Adrenal gland (tissue), 12 donors: ENCODE data around the gene ADGRF1. TPM values are rescaled to one million over a fixed set of nuclear protein-coding genes. Genes with fewer than 3 reads are reported as not detected.

Experiments used
- DNase-seq, 7 donors: peaks; one replicate each; pipeline ENCODE4 v3.0.0-alpha.2; 2019 to 2020
- H3K27ac ChIP-seq, 5 donors: fragments of 200-600 bp; sonication (generic) in 4 of 5; 1 replicate in 3 of 5; 2 replicates in 2 of 5; pipeline versions ENCODE4 v1.5.1 to v1.8.0; 2016 to 2020; ENCODE audit warnings: mild to moderate bottlenecking in 1 of 5
- H3K27me3 ChIP-seq: fragments of 200-600 bp; 2 replicates; pipeline ENCODE4 v1.8.0; 2021
- H3K36me3 ChIP-seq, 2 donors: fragments of 200-600 bp; replicated peaks in 1 of 2; 1 replicate in 1 of 2; 2 replicates in 1 of 2; pipeline versions ENCODE4 v1.5.1 to v1.8.0; 2018 to 2022
- H3K4me1 ChIP-seq, 2 donors: fragments of 200-600 bp; replicated peaks in 1 of 2; 1 replicate in 1 of 2; 2 replicates in 1 of 2; pipeline versions ENCODE4 v1.5.1 to v1.8.0; 2018 to 2021
- H3K4me3 ChIP-seq, 4 donors: fragments of 200-600 bp; sonication (generic) in 3 of 4; one replicate each; pipeline ENCODE4 v1.5.1; 2016 to 2018
- H3K9me3 ChIP-seq, 3 donors: fragments of 200-600 bp; sonication (generic) in 1 of 3; replicated peaks in 1 of 3; 1 replicate in 2 of 3; 2 replicates in 1 of 3; pipeline versions ENCODE4 v1.5.1 to v1.8.0; 2016 to 2021
- POLR2A ChIP-seq, 2 donors: fragments of 450-650 bp; IDR thresholded peaks; one replicate each; pipeline ENCODE4 v1.6.1; 2017; ENCODE audit warnings: antibody characterized with exemption in 2 of 2, mild to moderate bottlenecking in 2 of 2, moderate library complexity in 1 of 2
- WGBS, 4 donors: extraction: QIAGEN DNeasy Blood & Tissue Kit in 2 of 4; methylation state at CpG; one replicate each; pipeline versions ENCODE4 v1.1.5 to v1.1.7; 2013 to 2017; 5-methylcytosine and 5-hydroxymethylcytosine counted together
- intact Hi-C, 2 donors: fragments of 100-400 bp; cut with DNase I; formaldehyde crosslinking; loops; one replicate each; pipeline versions ENCODE4 v1.14.1 to v1.15.0; 2022 to 2023
- polyA plus RNA-seq, 3 donors: library from polyadenylated mRNA; stranded (reverse); fragments of 200-250 nt in 2 of 3; fragments of 350-450 nt in 1 of 3; fragmentation: Illumina TruSeq in 1 of 3; extraction: RNeasy Lipid Tissue Mini Kit (QIAGEN cat#74804) in 1 of 3; gene quantifications; one replicate each; pipeline ENCODE4 v1.2.3, GENCODE V29; 2013 to 2014
- total RNA-seq, 9 donors: library from RNA; depleted of rRNA in 4 of 9; stranded (reverse); fragments of >200 nt in 4 of 9; fragments of 120-200 nt in 1 of 9; fragmentation: NEBNext Ultra II Directional in 1 of 9; extraction: Animal tissue kit (Norgen Biotek cat#: 25700) in 1 of 9; gene quantifications; one replicate each; pipeline versions ENCODE4 v1.1.0 to v1.2.4, GENCODE V29; 2013 to 2023
- TF ChIP-seq, protein P1 (sequence below), 6 experiments: fragments of 450-650 bp in 4 of 6; fragments of 200-600 bp in 2 of 6; sonication (generic) in 1 of 6; IDR thresholded peaks; 1 replicate in 5 of 6; 2 replicates in 1 of 6; pipeline versions ENCODE4 v1.5.1 to v1.8.0; 2016 to 2021; ENCODE audit warnings: antibody characterized with exemption in 6 of 6, mild to moderate bottlenecking in 2 of 6, moderate library complexity in 1 of 6
- donor health status: healthy with polysubstance abuse.
- donor health status: Bipolar disorder and iron deficiency.
- donor health status: DM: yes; HTN: yes; CAD: no.
- donor health status: DM: no; HTN: no; CAD: no.
- donor health status: DM: no; HTN: no; CAD: no.
- donor health status: DM: yes; HTN: yes; CAD: no.

ADGRF1 gene
- total and polyA plus RNA-seq, 12 donors, result under 0.01 to 0.25 (median 0.22) TPM; not detected in 7

- no peak overlapping the region for H3K4me3 ChIP-seq
- peaks cover 0 to 13% of the 10 kb centered on the region in 2 donors for H3K4me1 ChIP-seq
- TF ChIP-seq, protein P1, sequence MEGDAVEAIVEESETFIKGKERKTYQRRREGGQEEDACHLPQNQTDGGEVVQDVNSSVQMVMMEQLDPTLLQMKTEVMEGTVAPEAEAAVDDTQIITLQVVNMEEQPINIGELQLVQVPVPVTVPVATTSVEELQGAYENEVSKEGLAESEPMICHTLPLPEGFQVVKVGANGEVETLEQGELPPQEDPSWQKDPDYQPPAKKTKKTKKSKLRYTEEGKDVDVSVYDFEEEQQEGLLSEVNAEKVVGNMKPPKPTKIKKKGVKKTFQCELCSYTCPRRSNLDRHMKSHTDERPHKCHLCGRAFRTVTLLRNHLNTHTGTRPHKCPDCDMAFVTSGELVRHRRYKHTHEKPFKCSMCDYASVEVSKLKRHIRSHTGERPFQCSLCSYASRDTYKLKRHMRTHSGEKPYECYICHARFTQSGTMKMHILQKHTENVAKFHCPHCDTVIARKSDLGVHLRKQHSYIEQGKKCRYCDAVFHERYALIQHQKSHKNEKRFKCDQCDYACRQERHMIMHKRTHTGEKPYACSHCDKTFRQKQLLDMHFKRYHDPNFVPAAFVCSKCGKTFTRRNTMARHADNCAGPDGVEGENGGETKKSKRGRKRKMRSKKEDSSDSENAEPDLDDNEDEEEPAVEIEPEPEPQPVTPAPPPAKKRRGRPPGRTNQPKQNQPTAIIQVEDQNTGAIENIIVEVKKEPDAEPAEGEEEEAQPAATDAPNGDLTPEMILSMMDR (IDR thresholded peaks at IDR 0.05), result no peak
- no peak for TF ChIP-seq POLR2A (IDR thresholded peaks at IDR 0.05)
- intact Hi-C loops, result no loop called here
- 69 to 85% (median 77%) methylated on average over 2 of the region's 2 CpGs for WGBS, 4 donors
- no peaks in the 10 kb centered on the region for H3K36me3 ChIP-seq
- H3K27me3 ChIP-seq, result no peaks in the 10 kb centered on the region
- H3K9me3 ChIP-seq, result no peaks in the 10 kb centered on the region
- H3K27ac ChIP-seq, result no peak overlapping the region
- DNase-seq, result no peak
These were observed 42.5 kb upstream of the ADGRF1 start for GRCh38 chr6:47084610-47085009.

DNA sequence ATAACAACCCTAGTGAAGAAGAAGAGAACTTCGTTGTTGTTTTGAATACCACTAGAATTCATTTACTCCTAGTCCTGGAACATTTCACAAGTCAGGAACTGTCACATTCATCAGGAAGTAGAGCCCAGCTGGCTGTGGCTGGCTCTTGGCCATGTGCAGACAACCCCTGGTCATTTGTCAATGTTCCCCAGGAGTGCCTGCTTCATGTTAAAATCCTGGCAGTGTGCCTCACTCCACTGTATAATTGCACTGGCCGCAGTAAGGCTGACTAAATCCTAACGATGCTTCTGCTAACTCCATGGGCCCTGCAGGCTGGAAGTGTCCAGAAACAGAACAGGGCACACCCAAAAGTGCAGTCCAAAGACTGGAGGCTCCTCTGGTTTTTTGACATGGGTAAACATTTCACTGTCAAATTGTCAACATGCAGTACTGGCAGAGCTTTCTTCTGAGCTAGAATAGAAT lies 41.5 kb upstream of the ADGRF1 start:
- WGBS, 4 donors, result 4 to 18% (median 5%) methylated on average over 1 to 3 of the region's 3 CpGs
- intact Hi-C loops, result no loop called here
- no peak overlapping the region for H3K4me3 ChIP-seq
- H3K9me3 ChIP-seq, result no peaks in the 10 kb centered on the region
- peaks cover 0 to 13% of the 10 kb centered on the region in 2 donors for H3K4me1 ChIP-seq
- no peak overlapping the region for H3K27ac ChIP-seq
- no peaks in the 10 kb centered on the region for H3K27me3 ChIP-seq
- no peaks in the 10 kb centered on the region for H3K36me3 ChIP-seq
- peak; percentile 73 to 97 (median 83) for DNase-seq
- TF ChIP-seq, protein P1 (IDR thresholded peaks at IDR 0.05), result no peak

DNA sequence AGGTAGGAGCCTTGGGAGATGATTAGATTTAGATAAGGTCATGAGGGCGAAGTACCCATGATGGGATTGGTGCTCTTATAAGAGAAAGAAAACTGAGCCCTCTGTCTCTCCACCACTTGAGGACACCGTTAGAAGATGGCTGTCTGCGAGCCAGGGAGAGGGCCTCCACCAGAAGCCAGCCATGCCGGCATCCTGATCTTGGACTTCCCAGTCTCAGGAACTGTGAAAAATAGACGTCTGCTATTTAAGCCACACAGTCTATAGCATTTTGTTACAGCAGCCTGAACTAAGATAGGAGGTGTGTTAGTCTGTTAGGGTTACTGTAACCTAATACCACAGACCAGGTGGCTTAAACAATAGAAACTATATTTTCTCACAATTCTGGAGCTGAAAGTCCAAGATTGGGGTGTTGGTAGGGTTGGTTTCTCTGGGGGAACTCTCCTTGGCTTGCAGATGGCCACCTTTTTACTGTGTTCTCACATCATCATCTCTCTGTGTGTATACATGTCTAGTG lies 38.0 kb upstream of the ADGRF1 start:
- peaks cover 0 to 27% of the 10 kb centered on the region in 2 donors for H3K4me1 ChIP-seq
- H3K27ac ChIP-seq, result no peak overlapping the region
- no peak for DNase-seq
- H3K27me3 ChIP-seq, result no peaks in the 10 kb centered on the region
- intact Hi-C loops, result no loop called here
- no peak for TF ChIP-seq POLR2A (IDR thresholded peaks at IDR 0.05)
- TF ChIP-seq, protein P1 (IDR thresholded peaks at IDR 0.05), result no peak
- no peaks in the 10 kb centered on the region for H3K9me3 ChIP-seq
- no peak overlapping the region for H3K4me3 ChIP-seq
- WGBS, 4 donors, result 86 to 90% (median 89%) methylated on average over 5 of the region's 5 CpGs
- H3K36me3 ChIP-seq, result no peaks in the 10 kb centered on the region

- TF ChIP-seq POLR2A (IDR thresholded peaks at IDR 0.05), result no peak
- TF ChIP-seq, protein P1 (IDR thresholded peaks at IDR 0.05), result no peak
- Histone ChIP-seq H3K4me1 (peaks cover 0 to 27% of the 10 kb centered on the region in 2 donors), H3K4me3 (no peak overlapping the region), H3K27ac (no peak overlapping the region), H3K9me3 (no peaks in the 10 kb centered on the region), H3K36me3 (no peaks in the 10 kb centered on the region), H3K27me3 (no peaks in the 10 kb centered on the region)
- intact Hi-C loops, result no loop called here
- WGBS, 4 donors, result 75 to 91% (median 87%) methylated on average over 2 to 7 of the region's 7 CpGs
- DNase-seq, result no peak
These were observed 37.5 kb upstream of the ADGRF1 start for GRCh38 chr6:47079638-47080037.
